Keratinocyte (primary cell): ENCODE measurements around the gene SFXN3. TPM values are rescaled to one million over a fixed set of nuclear protein-coding genes. Genes with fewer than 3 reads are reported as not detected.

Experiments
- DNase-seq: peaks from one replicate; pipeline ENCODE4 v3.0.0-alpha.2; 2011; ENCODE audit warnings: low read depth, missing footprints, low spot score
- FAIRE-seq: peaks from 2 replicates; lab custom pipeline; 2011; peaks lifted over from hg19 to GRCh38; lab: Jason Lieb, UNC
- H2AFZ ChIP-seq: 2 replicates; pipeline ENCODE4 v1.6.0; 2012; ENCODE audit warnings: low read length, control low read depth, inconsistent platforms; ENCODE audit not compliant: control insufficient read depth
- H3K27ac ChIP-seq: 2 replicates; pipeline ENCODE4 v1.5.1; 2011; ENCODE audit warnings: low read length; ENCODE audit not compliant: control insufficient read depth, insufficient read depth
- H3K27me3 ChIP-seq: 3 replicates; pipeline ENCODE4 v1.6.0; 2011; ENCODE audit warnings: low read length; ENCODE audit not compliant: control insufficient read depth, insufficient read depth; ENCODE audit errors: extremely low read depth
- H3K36me3 ChIP-seq, 2 experiments: 2 replicates in 1 of 2; 3 replicates in 1 of 2; pipeline ENCODE4 v1.5.1; 2011; ENCODE audit warnings: low read length in 2 of 2, mild to moderate bottlenecking in 1 of 2; ENCODE audit not compliant: control insufficient read depth in 2 of 2, insufficient read depth in 2 of 2; ENCODE audit errors: extremely low read depth in 1 of 2
- H3K4me1 ChIP-seq: 3 replicates; pipeline ENCODE4 v1.5.1; 2011; ENCODE audit warnings: low read length; ENCODE audit not compliant: control insufficient read depth, insufficient read depth; ENCODE audit errors: extremely low read depth
- H3K4me2 ChIP-seq: 3 replicates; pipeline ENCODE4 v1.6.0; 2011; ENCODE audit warnings: low read depth, low read length; ENCODE audit not compliant: control insufficient read depth, insufficient read depth; ENCODE audit errors: extremely low read depth
- H3K4me3 ChIP-seq, 3 experiments: fragments of 200-600 bp in 1 of 3; sonication (generic) in 1 of 3; 2 replicates in 2 of 3; 3 replicates in 1 of 3; pipeline ENCODE4 v1.5.1; 2011 to 2016; ENCODE audit warnings: low read length in 3 of 3, mild to moderate bottlenecking in 3 of 3, control low read depth in 2 of 3, inconsistent platforms in 1 of 3, low read depth in 1 of 3, mixed read lengths in 1 of 3, mixed run types in 1 of 3, moderate library complexity in 1 of 3; ENCODE audit not compliant: control insufficient read depth in 2 of 3, insufficient read depth in 2 of 3; ENCODE audit errors: extremely low read depth in 1 of 3
- H3K79me2 ChIP-seq: 2 replicates; pipeline ENCODE4 v1.6.0; 2012; ENCODE audit warnings: low read length; ENCODE audit not compliant: control insufficient read depth, insufficient read depth
- H3K9ac ChIP-seq: 3 replicates; pipeline ENCODE4 v1.6.0; 2011; ENCODE audit warnings: low read length; ENCODE audit not compliant: control insufficient read depth, insufficient read depth; ENCODE audit errors: extremely low read depth
- H3K9me1 ChIP-seq: 3 replicates; pipeline ENCODE4 v1.6.0; 2011; ENCODE audit warnings: low read length; ENCODE audit not compliant: control insufficient read depth, insufficient read depth; ENCODE audit errors: extremely low read depth
- H3K9me3 ChIP-seq: 2 replicates; pipeline ENCODE4 v1.5.1; 2012; ENCODE audit warnings: low read depth, low read length; ENCODE audit not compliant: control insufficient read depth
- H4K20me1 ChIP-seq: 3 replicates; pipeline ENCODE4 v1.6.0; 2011; ENCODE audit warnings: low read length; ENCODE audit not compliant: control insufficient read depth, insufficient read depth; ENCODE audit errors: extremely low read depth
- CTCF ChIP-seq, 3 experiments: IDR thresholded peaks in 1 of 3; conservative IDR thresholded peaks in 1 of 3; optimal IDR thresholded peaks in 1 of 3; 2 replicates in 2 of 3; 3 replicates in 1 of 3; pipeline versions ENCODE3 to v1.5.1; 2011; ENCODE audit warnings: low read length in 3 of 3, mild to moderate bottlenecking in 3 of 3, moderate library complexity in 2 of 3, control low read depth in 1 of 3, inconsistent platforms in 1 of 3; ENCODE audit not compliant: insufficient read depth in 2 of 3; ENCODE audit errors: extremely low read depth in 1 of 3
- EZH2 ChIP-seq: IDR thresholded peaks from one replicate; pipeline ENCODE4 v1.6.1; 2012; ENCODE audit warnings: inconsistent platforms, mild to moderate bottlenecking, low read length, moderate library complexity
- dilution Hi-C: fragments of 300-500 bp; cut with MboI; formaldehyde crosslinking; loops from one replicate; pipeline ENCODE4 v1.7.0; 2020; ENCODE audit warnings: low sequenced_read_pairs; ENCODE audit not compliant: extremely low pct_ligation_motif_present
- polyA plus RNA-seq, 5 experiments: library from polyadenylated mRNA; depleted of rRNA in 3 of 5; stranded (reverse) in 3 of 5; stranded (forward) in 1 of 5; unstranded in 1 of 5; fragments of >200 nt; gene quantifications; 1 replicate in 1 of 5; 2 replicates in 3 of 5; 3 replicates in 1 of 5; pipeline versions ENCODE4 v1.2.1 to v1.2.3, GENCODE V29; 2011 to 2012; ENCODE audit warnings: missing spikeins in 2 of 5, low read depth in 1 of 5, low replicate concordance in 1 of 5

The SFXN3 gene
- polyA plus RNA-seq, 1 donor (not counting 4 experiments of a cell fraction or from before 2014, with no cell fraction given) = 77.0 TPM

GRCh38 chr10:101090597-101090996, 59.6 kb downstream of the SFXN3 start:
- Histone ChIP-seq H3K4me3 (no peak overlapping the region), H3K79me2 (no peaks in the 10 kb centered on the region), H3K9me1 (peaks cover 2% of the 10 kb centered on the region), H3K4me2 (peak overlapping the region; percentile 48), H3K27me3 (peaks cover 15% of the 10 kb centered on the region), H3K27ac (no peak overlapping the region), H3K9ac (no peak overlapping the region), H2AFZ (no peak overlapping the region), H3K36me3 (no peaks in the 10 kb centered on the region), H3K4me1 (peaks cover 31% of the 10 kb centered on the region), H4K20me1 (no peaks in the 10 kb centered on the region), H3K9me3 (no peaks in the 10 kb centered on the region)
- dilution Hi-C loops = no loop called here
- no peak for DNase-seq
- FAIRE-seq = no peak
- no peak for TF ChIP-seq CTCF (optimal IDR thresholded peaks at IDR 0.05 in 1 of 3, IDR thresholded peaks at IDR 0.05 in 1 of 3, conservative IDR thresholded peaks at IDR 0.05 in 1 of 3; ENCODE audit: extremely low read depth in 1 of 3, insufficient read depth in 2 of 3, low read length in 3 of 3)
- TF ChIP-seq EZH2 = no peak

Other genes with a start within 250 kb of the SFXN3 start
- 4.6 to 7.1 TPM (median 4.9 TPM) in 3 replicates for gene SLF2, start 118.3 kb upstream of the SFXN3 start, polyA plus RNA-seq
- gene SEMA4G, start 61.7 kb upstream of the SFXN3 start, polyA plus RNA-seq = 0.98 to 1.9 TPM (median 1.2 TPM) in 3 replicates
- gene MRPL43, start 43.7 kb upstream of the SFXN3 start, polyA plus RNA-seq = 71.1 to 105 TPM (median 75.3 TPM) in 3 replicates
- 10.1 to 16.9 TPM (median 12.9 TPM) in 3 replicates for gene TWNK, start 43.7 kb upstream of the SFXN3 start, polyA plus RNA-seq
- 18.1 to 36.7 TPM (median 18.6 TPM) in 3 replicates for gene LZTS2, start 31.4 kb upstream of the SFXN3 start, polyA plus RNA-seq
- gene PDZD7, start 105 bp upstream of the SFXN3 start, polyA plus RNA-seq = 0.31 to 0.54 TPM (median 0.54 TPM) in 3 replicates
- 0.08 to 0.18 TPM (median 0.18 TPM) in 3 replicates for gene KAZALD1, start 30.8 kb downstream of the SFXN3 start, polyA plus RNA-seq
- not detected in 3 replicates for gene TLX1, start 100.1 kb downstream of the SFXN3 start, polyA plus RNA-seq
- not detected in 3 replicates for gene LBX1, start 198.2 kb downstream of the SFXN3 start, polyA plus RNA-seq